Cardiac muscle cell (in vitro differentiated cells and primary cell): ENCODE measurements around the gene MYO3B. TPM values are rescaled to one million over a fixed set of nuclear protein-coding genes. Genes with fewer than 3 reads are reported as not detected.
"Not testable (repeated sequence)": the region's sequence is repeated elsewhere in the genome, so short reads cannot be mapped to it uniquely, and the experiment has no call there.

Experiments
- DNase-seq, 2 donors: peaks; one replicate each; pipeline versions ENCODE4 v3.0.0 to v3.0.0-alpha.2; 2010 to 2017; ENCODE audit warnings: low read depth in 1 of 2, low spot score in 1 of 2
- H3K27ac ChIP-seq: fragments of 200-600 bp; sonication (generic); 2 replicates; pipeline ENCODE4 v1.5.1; 2016
- H3K27me3 ChIP-seq: fragments of 200-600 bp; sonication (generic); 2 replicates; pipeline ENCODE4 v1.6.0; 2016; ENCODE audit warnings: control low read depth
- H3K36me3 ChIP-seq: fragments of 200-600 bp; sonication (generic); 2 replicates; pipeline ENCODE4 v1.5.1; 2016; ENCODE audit warnings: control low read depth
- H3K4me1 ChIP-seq: fragments of 200-600 bp; sonication (generic); 2 replicates; pipeline ENCODE4 v1.8.1; 2017; ENCODE audit warnings: low read depth, mild to moderate bottlenecking, mixed run types
- H3K4me3 ChIP-seq: fragments of 200-600 bp; sonication (generic); 2 replicates; pipeline ENCODE4 v1.5.1; 2016; ENCODE audit warnings: mild to moderate bottlenecking
- H3K9me3 ChIP-seq: fragments of 200-600 bp; sonication (generic); 2 replicates; pipeline ENCODE4 v1.5.1; 2017; ENCODE audit warnings: low read depth, mild to moderate bottlenecking, control low read depth
- CTCF ChIP-seq: IDR thresholded peaks from 2 replicates; pipeline ENCODE4 v1.5.1; 2012; ENCODE audit warnings: low read depth, mild to moderate bottlenecking, low read length
- polyA plus RNA-seq: library from polyadenylated mRNA; unstranded; fragments of >200 nt; fragmentation: Nextera tagmentation; extraction: Ambion mirVana; gene quantifications from 2 replicates; pipeline ENCODE4 v1.2.1, GENCODE V29; 2016
- total RNA-seq: library from RNA; depleted of rRNA; stranded (reverse); fragments of >200 nt; gene quantifications from 2 replicates; pipeline ENCODE4 v1.2.3, GENCODE V29; 2016

Gene MYO3B
- total and polyA plus RNA-seq, 2 experiments from 2014 or later: not detected

GRCh38 chr2:170258382-170258781 is 80.4 kb downstream of the MYO3B start:
- Histone ChIP-seq H3K27ac (no peak overlapping the region), H3K4me3 (no peak overlapping the region), H3K36me3 (no peaks in the 10 kb centered on the region), H3K27me3 (peaks cover 28% of the 10 kb centered on the region), H3K9me3 (no peaks in the 10 kb centered on the region), H3K4me1 (no peaks in the 10 kb centered on the region)
- no peak for DNase-seq
- TF ChIP-seq CTCF: no peak

- H3K4me3 ChIP-seq: no peak overlapping the region
- no peaks in the 10 kb centered on the region for H3K4me1 ChIP-seq
- H3K36me3 ChIP-seq: no peaks in the 10 kb centered on the region
- DNase-seq: no peak
- no peak overlapping the region for H3K27ac ChIP-seq
- no peaks in the 10 kb centered on the region for H3K9me3 ChIP-seq
- peaks cover 20% of the 10 kb centered on the region for H3K27me3 ChIP-seq
- no peak for TF ChIP-seq CTCF
Observed at GRCh38 chr2:170260188-170260587, 82.2 kb downstream of the MYO3B start.

GRCh38 chr2:170261566-170261965 is 83.6 kb downstream of the MYO3B start:
- Histone ChIP-seq H3K4me1 (no peaks in the 10 kb centered on the region), H3K9me3 (no peaks in the 10 kb centered on the region), H3K4me3 (no peak overlapping the region), H3K27ac (no peak overlapping the region), H3K27me3 (peaks cover 24% of the 10 kb centered on the region), H3K36me3 (no peaks in the 10 kb centered on the region)
- TF ChIP-seq CTCF: no peak
- DNase-seq: no peak

- TF ChIP-seq CTCF: no peak
- Histone ChIP-seq H3K4me1 (no peaks in the 10 kb centered on the region), H3K27ac (no peak overlapping the region), H3K9me3 (no peaks in the 10 kb centered on the region), H3K4me3 (no peak overlapping the region), H3K27me3 (peaks cover 30% of the 10 kb centered on the region), H3K36me3 (no peaks in the 10 kb centered on the region)
- no peak for DNase-seq
Observed at GRCh38 chr2:170262343-170262742, 84.4 kb downstream of the MYO3B start.

GRCh38 chr2:170262806-170263205 is 84.9 kb downstream of the MYO3B start:
- no peak overlapping the region for H3K27ac ChIP-seq
- H3K4me1 ChIP-seq: no peaks in the 10 kb centered on the region
- no peak overlapping the region for H3K4me3 ChIP-seq
- no peaks in the 10 kb centered on the region for H3K36me3 ChIP-seq
- H3K27me3 ChIP-seq: peaks cover 32% of the 10 kb centered on the region
- H3K9me3 ChIP-seq: no peaks in the 10 kb centered on the region
- no peak for TF ChIP-seq CTCF
- no peak for DNase-seq

- not testable (repeated sequence) for H3K36me3 ChIP-seq, H3K9me3 ChIP-seq, DNase-seq, H3K27ac ChIP-seq, H3K4me1 ChIP-seq, H3K4me3 ChIP-seq
- peaks cover 38% of the 10 kb centered on the region for H3K27me3 ChIP-seq
Observed at GRCh38 chr2:170263728-170264521, 86.0 kb downstream of the MYO3B start.
